ENCODE measurements around the gene EPC2. TPM values are rescaled to one million over a fixed set of nuclear protein-coding genes. Genes with fewer than 3 reads are reported as not detected.

Gene EPC2
- total and polyA plus RNA-seq, 2 of the 8 experiments (the other 6 are each of a cell fraction or from before 2014, with no cell fraction given): 16.1 to 25.7 TPM

- Histone ChIP-seq H2BK120ac (replicated peaks; ENCODE audit: low read depth, low read length) (no peak overlapping the region), H3K4me2 (ENCODE audit: insufficient read depth in 1 of 2, low read depth in 2 of 2, low read length in 2 of 2) (no peak overlapping the region), H2BK12ac (ENCODE audit: low read depth, low read length) (no peak overlapping the region), H3K9ac (replicated peaks in 1 of 4; ENCODE audit: extremely low read depth in 1 of 4, low read depth in 3 of 4, low read length in 3 of 4) (no peak overlapping the region), H4K20me1 (replicated peaks in 1 of 2; ENCODE audit: control insufficient read depth in 1 of 2, insufficient read depth in 2 of 2, low read length in 2 of 2) (peaks cover 2 to 3% of the 10 kb centered on the region in 2 experiments), H2BK20ac (ENCODE audit: low read length) (no peak overlapping the region), H2BK15ac (ENCODE audit: low read length) (no peak overlapping the region), H3K4me1 (replicated peaks in 1 of 4; ENCODE audit: control insufficient read depth in 3 of 4, insufficient read depth in 4 of 4, low read length in 3 of 4) (no peaks in the 10 kb centered on the region), H2AK5ac (ENCODE audit: low read depth, low read length) (no peak overlapping the region), H4K8ac (ENCODE audit: extremely low read depth, insufficient read depth, low read length) (no peak overlapping the region), H3K23me2 (ENCODE audit: low read depth, low read length) (no peaks in the 10 kb centered on the region), H4K91ac (replicated peaks; ENCODE audit: insufficient read length, low read length) (no peak overlapping the region), H4K5ac (ENCODE audit: insufficient read length, low read depth, low read length) (no peak overlapping the region), H3K18ac (ENCODE audit: extremely low read depth, low read length) (no peak overlapping the region), H2AFZ (ENCODE audit: low read length) (no peak overlapping the region), H3K23ac (ENCODE audit: insufficient read length) (no peak overlapping the region), H3K27ac (ENCODE audit: low read depth, low read length) (no peak overlapping the region), H3K36me3 (ENCODE audit: control insufficient read depth in 2 of 4, insufficient read depth in 4 of 4, low read length in 3 of 4) (peaks cover 2 to 23% (median 14%) of the 10 kb centered on the region in 4 experiments; a peak in 7 of 8 replicates), H3K27me3 (replicated peaks in 1 of 4; ENCODE audit: control insufficient read depth in 3 of 4, extremely low read depth in 1 of 4, insufficient read depth in 3 of 4, low read length in 3 of 4) (no peaks in the 10 kb centered on the region), H3K56ac (replicated peaks; ENCODE audit: insufficient read length, low read depth, low read length) (no peak overlapping the region), H3K9me3 (ENCODE audit: insufficient read depth in 2 of 2, low read depth in 1 of 2, low read length in 1 of 2) (no peaks in the 10 kb centered on the region), H3K79me2 (ENCODE audit: control insufficient read depth in 1 of 2, insufficient read depth in 2 of 2, low read length in 2 of 2) (no peaks in the 10 kb centered on the region), H2BK5ac (ENCODE audit: low read depth, low read length) (no peak overlapping the region), H3K4ac (replicated peaks; ENCODE audit: insufficient read length, low read depth, low read length) (no peak overlapping the region), H3K14ac (ENCODE audit: insufficient read length) (no peak overlapping the region), H3K4me3 (ENCODE audit: extremely low read depth in 1 of 4, insufficient read depth in 2 of 4, low read depth in 3 of 4, low read length in 4 of 4) (no peak overlapping the region), H3K79me1 (ENCODE audit: low read depth, low read length) (peaks cover 2% of the 10 kb centered on the region; the same call in 1 of the 2 replicates)
- FAIRE-seq: no peak
- ChIA-PET POLR2A (ENCODE audit: partially characterized antibody) (no interaction called here), CTCF (ENCODE audit: partially characterized antibody) (no interaction called here)
- WGBS, 2 experiments (ENCODE audit: extremely low coverage in 1 of 2, insufficient coverage in 1 of 2, insufficient read length in 1 of 2, insufficient replicate concordance in 2 of 2, low coverage in 1 of 2, low lambda C conversion rate in 2 of 2, missing lambda C conversion rate in 1 of 2): 93% methylated on average over 5 of the region's 5 CpGs; no CpG with 5 or more reads in 1 of the 2 experiments
- DNase-seq (ENCODE audit: low read depth in 1 of 2, low spot score in 2 of 2): no peak
- no peak for TF ChIP-seq CHD1 (IDR thresholded peaks at IDR 0.05; ENCODE audit: low read depth, low read length)
- TF ChIP-seq, protein P1, sequence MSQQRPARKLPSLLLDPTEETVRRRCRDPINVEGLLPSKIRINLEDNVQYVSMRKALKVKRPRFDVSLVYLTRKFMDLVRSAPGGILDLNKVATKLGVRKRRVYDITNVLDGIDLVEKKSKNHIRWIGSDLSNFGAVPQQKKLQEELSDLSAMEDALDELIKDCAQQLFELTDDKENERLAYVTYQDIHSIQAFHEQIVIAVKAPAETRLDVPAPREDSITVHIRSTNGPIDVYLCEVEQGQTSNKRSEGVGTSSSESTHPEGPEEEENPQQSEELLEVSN (IDR thresholded peaks at IDR 0.05): no peak
- TF ChIP-seq SP2 (IDR thresholded peaks at IDR 0.05; ENCODE audit: low read length): no peak
- no peak for TF ChIP-seq PHF8 (conservative IDR thresholded peaks at IDR 0.05; ENCODE audit: low read depth, low read length)
- no peak for TF ChIP-seq ATF3 (IDR thresholded peaks at IDR 0.05; ENCODE audit: insufficient read depth, low read depth, low read length)
- no peak for TF ChIP-seq NRF1 (IDR thresholded peaks at IDR 0.05; ENCODE audit: low read depth, low read length)
- TF ChIP-seq CHD2 (IDR thresholded peaks at IDR 0.05; ENCODE audit: low read length): no peak
- no peak for TF ChIP-seq SIN3A (conservative IDR thresholded peaks at IDR 0.05 in 1 of 2, IDR thresholded peaks at IDR 0.05 in 1 of 2; ENCODE audit: low read depth in 1 of 2, low read length in 2 of 2)
- TF ChIP-seq ZNF274 (IDR thresholded peaks at IDR 0.05; ENCODE audit: borderline replicate concordance, extremely low read depth, low read length): no peak
- TF ChIP-seq MAFK (IDR thresholded peaks at IDR 0.05; ENCODE audit: low read depth, low read length): no peak
- no peak for TF ChIP-seq GTF2F1 (IDR thresholded peaks at IDR 0.05; ENCODE audit: borderline replicate concordance, low read depth, low read length)
These were observed 137.0 kb downstream of the EPC2 start for GRCh38 chr2:148781544-148781943.

All from H1 (cell line).